HG03342 (cell line): ENCODE results near the gene JAG2.
"Not testable (repeated sequence)": the region's sequence is repeated elsewhere in the genome, so short reads cannot be mapped to it uniquely, and the experiment has no call there.

Experiments used
- ATAC-seq: cut with Tn5 transposase; IDR thresholded peaks from one replicate; pipeline ENCODE4 v1.9.1; 2021; ENCODE audit warnings: mild to moderate bottlenecking, moderate library complexity; ENCODE audit not compliant: unreplicated experiment

Gene JAG2

DNA sequence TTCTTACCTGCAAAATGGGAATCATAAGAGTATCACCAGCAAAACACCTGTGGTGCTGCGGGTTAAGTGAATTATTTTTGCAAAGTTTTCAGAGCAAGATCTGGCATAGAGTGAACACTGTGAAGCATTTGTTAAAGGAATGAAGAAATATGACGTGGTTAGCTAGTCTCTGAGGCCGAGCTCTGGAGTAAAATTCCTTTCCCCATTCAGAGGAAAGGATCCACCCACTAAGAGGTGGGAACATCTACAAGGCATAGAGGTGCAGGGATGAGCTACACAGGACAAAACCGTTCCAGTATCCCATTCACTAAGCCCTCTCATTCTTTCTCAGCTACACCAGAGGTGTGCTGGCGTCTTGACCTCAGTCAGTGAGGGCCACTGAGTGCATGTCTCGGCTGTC is 48.5 kb downstream of the JAG2 start:
- no peak for ATAC-seq

DNA sequence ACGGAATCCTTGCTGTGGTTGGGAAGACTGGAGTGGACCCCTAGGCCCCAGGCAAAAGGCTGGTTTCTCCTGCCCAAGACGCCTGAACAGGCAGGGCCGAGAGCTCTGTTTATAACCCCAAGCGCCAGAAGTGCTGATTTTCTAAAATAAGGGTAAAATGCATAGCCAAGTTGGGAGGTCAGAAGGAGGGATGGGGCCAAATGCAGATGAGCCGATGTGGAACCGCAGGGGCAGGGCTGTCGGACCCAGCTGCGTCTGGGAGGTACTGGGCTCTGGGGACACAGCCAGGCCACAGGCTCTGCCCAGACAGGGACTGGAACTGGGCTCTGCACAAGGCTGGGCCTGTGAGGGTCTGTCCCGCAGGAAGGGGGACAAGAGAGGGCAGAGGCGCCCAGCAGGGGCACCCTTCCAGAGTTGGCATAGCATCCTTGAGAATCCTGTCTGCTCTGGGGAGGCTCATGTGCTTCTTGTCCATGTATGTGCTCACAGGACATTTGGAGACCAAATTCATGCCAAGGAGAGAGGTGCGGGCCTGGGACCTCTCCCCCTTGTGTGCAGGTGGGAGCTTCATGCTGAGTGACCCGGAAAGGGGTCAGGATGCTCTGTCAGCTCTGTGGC is 49.1 kb downstream of the JAG2 start:
- ATAC-seq: no peak

DNA sequence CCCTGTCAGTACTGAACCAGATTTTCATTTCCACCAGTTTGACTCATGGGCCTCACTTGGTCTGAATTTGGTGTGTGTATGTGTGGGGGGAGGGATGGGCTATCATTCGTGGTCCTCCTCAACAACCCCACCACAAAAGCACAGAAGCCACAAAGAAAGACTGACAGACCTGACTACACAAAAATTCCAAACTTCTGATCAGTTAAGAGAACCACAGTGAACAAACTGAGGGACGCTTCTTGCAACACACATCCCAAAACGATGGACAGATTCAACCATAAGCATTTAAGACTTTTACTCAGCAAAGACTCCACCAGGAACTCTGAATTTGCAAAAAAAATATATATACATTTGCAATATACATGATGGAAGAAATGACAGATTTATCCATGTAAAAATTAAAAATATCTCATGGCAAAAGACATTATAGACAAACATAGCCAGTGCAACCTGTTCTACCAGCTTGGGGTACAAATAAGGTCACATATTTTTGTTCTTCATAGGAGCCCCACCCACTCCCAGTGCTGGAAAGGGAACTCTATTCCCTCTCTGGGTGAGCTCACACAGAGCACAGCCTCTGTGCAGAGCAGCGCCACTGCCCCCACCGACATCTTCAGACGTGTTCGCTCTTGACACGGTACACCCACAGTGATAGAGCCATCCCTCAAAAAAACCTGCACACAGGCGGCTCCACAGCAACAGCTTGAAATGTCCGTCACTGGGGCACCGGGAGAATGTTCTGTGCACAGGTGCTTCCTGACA is 49.7 kb downstream of the JAG2 start:
- ATAC-seq: no peak

DNA sequence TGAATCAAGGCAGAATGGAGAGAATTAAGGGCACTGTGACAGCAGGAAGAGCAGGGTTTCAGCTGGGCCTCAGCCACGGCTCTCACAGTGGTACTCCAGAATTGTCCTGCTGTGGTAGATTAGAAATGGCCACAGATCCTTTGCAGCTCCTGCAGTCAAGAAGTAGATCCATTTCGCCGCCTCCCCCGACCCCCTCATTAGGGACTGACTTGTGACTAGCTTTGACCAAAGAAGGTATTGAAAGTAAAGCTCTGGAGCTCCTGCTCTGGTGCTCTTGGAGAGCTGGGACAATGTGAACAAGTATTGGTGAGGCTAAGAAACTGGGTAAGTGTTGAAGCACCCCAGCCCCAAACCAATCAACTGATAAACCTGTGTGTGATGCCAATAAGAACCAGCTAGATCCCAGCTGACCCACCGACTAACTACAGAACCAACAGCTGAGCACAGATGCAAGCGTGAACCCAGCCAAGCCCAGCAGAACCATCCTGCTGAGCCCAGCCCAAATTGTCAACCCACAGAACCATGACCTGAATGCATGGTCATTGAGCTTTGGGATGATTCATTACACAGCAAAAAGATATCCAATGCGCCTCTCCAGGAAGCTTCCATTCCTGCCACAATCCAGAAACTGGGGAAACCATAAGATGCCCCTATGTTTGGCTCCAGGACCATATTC is 50.7 kb downstream of the JAG2 start:
- ATAC-seq: no peak

DNA sequence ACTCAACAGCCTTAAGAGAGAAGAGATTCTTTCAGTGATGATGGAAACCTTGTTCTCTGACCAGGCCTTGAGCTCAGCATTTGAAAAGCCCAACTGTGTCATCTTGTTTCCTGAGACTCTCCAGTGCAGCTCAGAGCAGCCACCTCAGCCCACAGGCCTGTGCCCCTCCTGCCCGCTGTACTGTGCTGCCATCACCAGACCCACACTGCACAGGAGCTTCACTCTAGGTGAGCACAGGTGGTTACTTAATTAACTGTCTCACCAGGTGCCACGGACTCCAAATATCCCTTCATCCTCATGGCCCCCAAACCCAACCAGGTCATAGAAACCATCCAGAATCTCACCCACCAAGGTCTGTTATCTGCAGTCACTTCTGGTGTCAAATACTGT is 51.3 kb downstream of the JAG2 start:
- no peak for ATAC-seq

DNA sequence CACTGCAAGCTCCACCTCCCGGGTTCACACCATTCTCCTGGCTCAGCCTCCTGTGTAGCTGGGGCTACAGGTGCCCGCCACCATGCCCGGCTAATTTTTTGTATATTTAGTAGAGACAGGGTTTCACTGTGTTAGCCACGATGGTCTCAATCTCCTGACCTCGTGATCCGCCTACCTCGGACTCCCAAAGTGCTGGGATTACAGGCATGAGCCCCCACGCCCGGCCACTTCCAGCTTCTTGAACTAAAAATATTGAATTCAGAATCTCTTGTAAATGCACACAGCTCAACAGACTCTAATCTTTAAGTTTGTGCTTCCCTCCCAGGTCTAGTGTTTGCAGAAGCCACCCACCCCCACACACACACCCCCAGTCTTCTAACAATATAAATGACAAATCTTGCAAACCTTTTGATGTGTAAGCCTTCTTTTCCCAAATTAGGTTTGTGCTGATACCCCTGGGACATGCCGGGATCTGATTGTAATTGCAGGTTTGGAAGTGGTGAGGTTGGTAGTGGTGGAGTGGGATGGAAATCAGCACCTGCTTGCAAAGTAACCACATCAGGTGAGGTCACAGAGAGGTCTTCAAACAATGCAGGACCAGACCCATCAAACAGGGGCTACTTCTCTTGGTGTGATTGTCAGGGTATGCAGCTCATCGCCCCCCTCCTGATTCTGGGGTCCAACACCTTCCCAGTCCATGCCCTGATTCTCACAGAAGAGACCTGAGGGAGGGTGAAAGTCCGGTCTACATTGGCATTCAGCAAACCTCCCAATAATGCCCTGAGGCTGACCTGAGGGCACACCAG is 51.9 kb downstream of the JAG2 start:
- ATAC-seq: no peak

DNA sequence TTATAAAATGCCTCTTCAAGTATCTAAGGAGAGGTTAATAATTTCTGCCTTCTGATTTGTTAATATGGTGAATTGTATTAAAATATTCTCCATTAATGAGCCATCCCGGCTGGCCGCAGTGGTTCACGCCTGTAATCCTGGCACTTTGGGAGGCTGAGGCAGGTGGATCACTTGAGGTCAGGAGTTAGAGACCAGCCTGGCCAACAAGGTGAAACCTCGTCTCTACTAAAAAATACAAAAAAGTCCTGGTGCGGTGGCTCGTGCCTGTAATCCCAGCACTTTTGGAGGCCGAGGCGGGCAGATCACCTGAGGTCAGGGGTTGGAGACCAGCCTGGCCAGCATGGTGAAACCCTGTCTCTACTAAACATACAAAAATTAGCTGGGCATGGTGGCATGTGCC is 59.3 kb downstream of the JAG2 start:
- ATAC-seq: not testable (repeated sequence)

DNA sequence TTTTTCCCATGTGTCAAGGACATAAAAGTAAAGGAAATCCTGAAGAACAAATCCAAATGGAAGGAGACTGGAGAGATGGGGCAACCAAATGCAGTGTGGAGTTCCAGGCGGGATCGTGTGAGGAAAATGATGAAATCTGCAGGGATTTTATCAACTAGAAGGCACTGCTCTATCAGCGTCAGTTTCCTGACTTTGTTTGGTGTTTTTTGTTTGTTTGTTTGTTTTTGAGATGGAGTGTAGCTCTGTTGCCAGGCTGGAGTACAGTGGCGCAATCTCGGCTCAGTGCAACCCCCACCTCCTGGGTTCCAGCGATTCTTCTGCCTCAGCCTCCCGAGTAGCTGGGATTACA is 60.1 kb downstream of the JAG2 start:
- ATAC-seq: no peak

DNA sequence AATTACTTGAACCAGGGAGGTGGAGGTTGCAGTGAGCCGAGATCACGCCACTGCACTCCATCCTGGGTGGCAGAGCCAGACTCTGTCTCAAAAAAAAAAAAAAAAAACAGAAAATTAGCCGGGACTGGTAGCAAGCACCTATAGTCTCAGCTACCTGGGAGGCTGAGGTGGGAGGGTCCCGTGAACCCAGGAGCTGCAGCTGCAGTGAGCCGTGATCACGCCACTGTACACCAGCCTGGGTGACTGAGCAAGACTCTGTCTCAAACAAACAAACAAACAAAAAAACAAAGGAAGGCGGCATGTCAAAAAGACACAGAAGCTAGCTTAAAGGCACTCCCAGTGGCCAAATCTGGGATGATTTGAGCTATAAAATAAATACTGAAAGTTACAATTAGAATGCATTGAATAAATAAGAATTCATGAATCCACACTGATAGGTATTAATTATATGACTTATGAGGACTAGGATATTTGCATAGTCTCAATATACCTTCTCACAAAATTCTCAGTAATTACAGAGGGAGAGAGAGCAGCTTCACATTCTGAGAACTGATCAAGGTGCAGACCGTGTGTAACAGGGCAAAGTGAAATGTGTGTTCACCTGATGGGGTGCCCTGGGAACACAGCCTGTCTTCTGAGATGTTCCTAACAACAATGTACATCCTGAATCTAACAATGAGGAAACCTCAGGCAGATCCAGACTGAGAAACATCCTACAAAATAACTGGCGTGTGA is 60.6 kb downstream of the JAG2 start:
- no peak for ATAC-seq

DNA sequence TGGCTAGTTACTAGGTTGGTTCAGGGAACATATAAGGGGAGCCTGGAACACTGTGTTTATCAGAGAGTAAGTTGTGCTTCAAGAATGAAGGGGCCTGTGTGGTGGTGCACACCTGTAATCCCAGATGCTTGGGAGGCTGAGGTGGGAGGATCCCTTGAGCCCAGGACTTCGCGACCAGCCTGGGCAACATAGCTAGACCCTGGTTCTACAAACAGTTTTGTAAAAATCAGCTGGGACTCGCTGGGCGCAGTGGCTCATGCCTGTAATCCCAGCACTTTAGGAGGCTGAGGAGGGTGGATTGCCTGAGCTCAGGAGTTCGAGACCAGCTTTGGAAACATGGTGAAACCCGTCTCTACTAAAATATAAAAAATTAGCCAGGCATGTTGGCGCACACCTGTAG is 61.2 kb downstream of the JAG2 start:
- no peak for ATAC-seq

DNA sequence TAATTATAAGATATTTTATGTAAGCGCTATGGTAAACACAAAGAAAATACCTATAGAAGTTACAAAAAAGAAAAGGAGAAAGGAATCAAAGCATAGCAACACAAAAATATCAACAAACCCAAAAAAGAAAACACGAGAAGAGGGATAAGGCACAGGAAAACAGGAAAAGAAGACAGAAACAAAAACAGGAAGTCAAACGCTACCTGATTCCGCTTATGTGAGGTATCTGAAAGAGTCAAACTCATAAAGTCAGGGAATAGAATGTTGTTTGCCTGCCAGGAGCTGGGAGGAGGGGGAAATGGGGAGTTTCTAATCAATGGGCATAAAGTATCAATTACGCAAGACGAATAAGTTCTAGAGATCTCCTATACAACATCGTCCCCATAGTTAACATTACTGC is 63.4 kb downstream of the JAG2 start:
- ATAC-seq: no peak

DNA sequence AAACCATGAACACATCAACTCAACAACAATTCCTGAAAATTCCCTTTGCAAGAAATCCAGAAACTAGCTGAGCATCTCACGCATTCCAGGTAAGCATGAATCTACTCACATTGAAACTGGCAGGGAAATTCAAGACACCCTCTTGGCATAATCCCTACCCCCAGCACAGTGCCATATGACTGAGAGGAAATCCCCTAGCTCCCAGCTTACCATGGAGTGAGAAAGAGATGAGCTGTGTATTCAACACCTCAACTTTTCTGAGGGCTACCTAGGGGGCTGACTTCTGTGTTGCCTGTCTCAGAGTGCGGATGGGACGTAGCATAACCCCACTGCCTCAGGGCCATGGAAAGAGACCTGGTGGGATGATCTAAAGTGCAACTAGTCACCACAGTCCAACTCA is 65.7 kb downstream of the JAG2 start:
- no peak for ATAC-seq

DNA sequence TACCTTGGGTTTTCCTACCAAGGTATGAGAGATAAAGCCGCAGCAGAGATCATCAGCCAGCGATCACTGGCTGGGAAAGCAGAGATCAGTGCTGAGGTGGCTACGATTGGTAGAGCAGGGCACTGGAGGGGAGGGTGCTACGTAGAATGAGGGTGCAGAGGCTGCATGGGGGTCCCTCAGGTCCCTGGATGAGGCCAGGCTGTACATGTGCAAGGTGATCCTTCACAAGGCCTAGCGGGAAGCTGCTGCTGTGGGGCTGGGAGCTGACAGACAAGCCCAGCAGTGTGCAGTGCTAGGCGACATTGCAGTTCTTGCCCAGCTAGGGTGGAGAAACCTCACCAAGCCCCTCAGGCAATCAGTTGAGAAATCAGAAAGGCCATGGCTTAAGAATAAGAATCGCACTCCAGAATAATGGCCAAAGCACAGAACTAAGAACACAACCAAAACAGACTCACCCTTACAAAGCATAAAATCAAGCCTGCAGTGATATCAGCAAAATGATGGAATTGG is 66.2 kb downstream of the JAG2 start:
- no peak for ATAC-seq

DNA sequence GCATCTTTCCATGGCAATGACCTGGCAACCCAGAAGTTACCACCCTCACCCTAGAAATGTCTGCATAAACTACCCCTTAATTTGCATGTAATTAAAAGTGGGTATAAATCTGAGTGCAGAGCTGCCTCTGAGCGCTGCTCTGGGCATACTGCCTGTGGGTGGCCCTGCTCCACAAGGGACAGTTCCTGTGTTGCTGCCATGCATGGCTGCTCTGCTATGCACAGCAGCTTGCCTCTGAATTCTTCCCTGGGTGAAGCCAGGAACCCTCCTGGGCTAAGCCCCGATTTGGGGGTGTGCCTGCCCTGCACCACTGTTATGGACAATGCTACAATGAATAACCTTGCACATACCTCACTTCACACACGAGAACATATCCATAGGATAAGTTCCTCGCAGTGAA is 67.7 kb downstream of the JAG2 start:
- ATAC-seq: no peak

DNA sequence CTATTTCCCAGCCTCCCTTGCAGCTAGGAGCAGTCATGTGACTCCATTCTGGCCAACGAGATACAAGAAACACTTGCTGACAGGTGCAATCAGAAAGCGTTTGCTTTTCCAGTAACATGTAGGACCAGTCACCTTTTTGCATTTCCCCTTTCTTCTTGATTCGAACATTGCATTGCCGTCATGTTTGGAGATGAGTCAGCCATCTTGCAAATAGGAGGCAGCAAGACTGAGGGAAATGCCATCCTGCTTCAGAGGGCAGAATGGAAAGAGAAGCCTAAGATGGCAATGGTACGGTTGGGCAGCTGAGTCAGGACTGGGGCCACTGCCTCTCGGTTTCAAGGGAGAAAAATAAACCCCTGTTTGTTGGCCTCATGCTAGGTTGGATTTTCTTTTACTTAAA is 68.8 kb downstream of the JAG2 start:
- no peak for ATAC-seq

DNA sequence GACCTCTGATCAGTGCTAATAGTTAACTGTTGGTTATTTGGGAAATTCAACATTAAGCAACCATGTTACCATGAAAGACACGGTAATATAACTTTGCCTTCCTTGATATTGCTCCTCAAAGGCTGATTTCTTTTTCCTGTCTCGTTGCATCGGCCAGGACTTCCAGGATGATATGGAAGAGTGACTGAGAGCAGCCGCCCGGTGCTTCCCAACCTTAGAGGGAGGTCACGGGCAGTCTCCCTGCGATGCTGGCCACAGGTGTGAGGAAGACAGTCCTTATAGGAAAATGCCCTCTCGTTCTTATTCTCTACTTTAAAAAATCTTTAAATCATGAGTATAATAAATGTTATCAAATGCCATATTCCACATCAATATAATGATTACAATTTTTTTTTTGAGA is 70.3 kb downstream of the JAG2 start:
- ATAC-seq: no peak

DNA sequence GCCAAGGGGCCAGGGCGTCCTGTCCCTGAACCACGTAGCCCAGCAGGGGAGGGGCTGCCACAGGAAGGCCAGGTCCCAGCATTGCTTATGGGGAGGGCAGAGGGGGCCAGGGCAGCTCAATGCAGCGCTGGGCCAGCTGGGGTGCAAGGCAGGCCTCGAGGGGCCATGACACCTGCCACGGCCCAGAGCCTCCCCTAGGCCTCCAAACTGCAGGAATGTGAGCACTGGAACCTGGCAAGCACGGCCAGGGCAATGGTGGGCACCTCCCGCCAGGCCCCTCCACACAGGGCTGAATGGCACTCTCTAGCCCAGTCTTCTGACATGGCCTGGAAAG is 70.8 kb downstream of the JAG2 start:
- ATAC-seq: no peak

DNA sequence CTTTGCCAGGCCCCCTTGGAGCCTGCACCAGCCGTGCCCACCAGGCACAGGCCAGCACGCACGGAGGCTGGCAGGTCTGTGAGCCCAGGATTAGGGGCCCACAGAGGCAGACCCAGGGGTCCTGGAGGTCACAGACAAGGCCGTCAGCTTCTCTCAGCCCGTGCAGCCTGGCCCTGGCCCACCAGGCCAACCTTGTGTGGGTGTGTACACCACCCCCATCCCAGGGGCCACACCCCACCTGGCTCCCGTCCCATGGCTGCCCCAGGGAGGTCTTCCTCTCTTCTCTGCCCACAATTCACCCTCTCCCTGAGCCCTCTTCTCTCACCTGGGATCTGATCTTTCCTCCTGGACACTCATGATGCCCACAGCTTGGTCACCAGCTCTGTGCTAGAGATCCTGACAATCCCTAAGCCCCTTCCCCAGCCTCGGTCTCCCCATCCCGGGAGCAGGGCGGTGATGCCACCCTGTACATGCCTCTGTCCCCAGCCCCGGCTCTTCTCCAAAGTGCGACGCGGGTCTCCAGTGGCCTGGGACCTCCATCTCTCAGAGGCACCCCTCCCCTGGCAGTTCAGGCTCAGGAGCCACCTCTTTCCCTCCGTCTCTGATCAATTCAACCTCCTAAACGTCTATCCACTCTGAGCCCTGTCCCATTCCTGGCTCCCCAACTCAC is 72.2 kb downstream of the JAG2 start:
- ATAC-seq: no peak

DNA sequence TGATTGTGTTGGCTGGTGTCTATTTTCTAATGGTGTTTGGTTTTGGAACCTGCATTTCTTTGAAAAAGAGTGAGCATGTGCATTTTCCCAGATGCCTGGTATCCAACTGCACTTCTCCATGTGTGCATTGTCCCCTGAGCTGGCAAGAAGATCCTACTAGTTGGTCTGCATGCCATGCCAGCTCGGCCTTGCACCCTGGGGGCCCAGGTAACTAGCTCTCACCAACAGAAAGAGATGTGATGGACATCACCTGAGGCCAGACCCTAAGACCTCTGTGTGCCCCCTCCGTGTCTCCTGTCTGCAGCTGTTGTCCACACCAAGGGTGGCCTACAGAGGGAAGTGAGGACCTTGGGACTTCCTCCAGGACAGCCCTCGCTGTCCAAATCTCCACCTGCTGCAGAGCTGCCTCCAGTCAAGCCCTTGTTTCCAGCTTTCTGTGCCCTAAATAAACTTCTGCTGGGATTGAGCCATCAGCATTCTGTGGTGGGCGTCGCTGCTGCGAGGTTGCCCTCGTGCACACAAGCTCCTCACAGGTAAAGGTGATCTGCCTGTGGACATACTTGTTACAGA is 73.3 kb downstream of the JAG2 start:
- ATAC-seq: no peak
